SK-N-SH (cell line): ENCODE measurements around the gene SLC38A7.

Experiments used
- CTCF ChIP-seq: fragments of 200-600 bp; sonication (generic); IDR thresholded peaks from 2 replicates; pipeline ENCODE4 v1.6.1; 2017; ENCODE audit warnings: antibody characterized with exemption, mild to moderate bottlenecking, moderate library complexity
- FOXM1 ChIP-seq: IDR thresholded peaks from 2 replicates; pipeline ENCODE4 v1.4.0; 2012; ENCODE audit warnings: low read depth, mild to moderate bottlenecking
- IRF3 ChIP-seq: fragments of 150-350 bp; IDR thresholded peaks from 2 replicates; pipeline ENCODE4 v1.6.1; 2016; ENCODE audit warnings: mild to moderate bottlenecking, low read depth, low read length
- MXI1 ChIP-seq: IDR thresholded peaks from 2 replicates; pipeline ENCODE4 v1.6.1; 2012; ENCODE audit warnings: mild to moderate bottlenecking, low read depth, low read length, improper control_type of control experiment
- TAF1 ChIP-seq: IDR thresholded peaks from 2 replicates; pipeline ENCODE4 v1.6.1; 2012; ENCODE audit warnings: low read depth, mild to moderate bottlenecking, low read length, moderate library complexity, borderline replicate concordance
- USF1 ChIP-seq: IDR thresholded peaks from 2 replicates; pipeline ENCODE4 v1.4.0; 2012; ENCODE audit warnings: low read depth, borderline replicate concordance
- TF ChIP-seq, protein P1 (sequence below): IDR thresholded peaks from 2 replicates; pipeline ENCODE4; 2012

DNA sequence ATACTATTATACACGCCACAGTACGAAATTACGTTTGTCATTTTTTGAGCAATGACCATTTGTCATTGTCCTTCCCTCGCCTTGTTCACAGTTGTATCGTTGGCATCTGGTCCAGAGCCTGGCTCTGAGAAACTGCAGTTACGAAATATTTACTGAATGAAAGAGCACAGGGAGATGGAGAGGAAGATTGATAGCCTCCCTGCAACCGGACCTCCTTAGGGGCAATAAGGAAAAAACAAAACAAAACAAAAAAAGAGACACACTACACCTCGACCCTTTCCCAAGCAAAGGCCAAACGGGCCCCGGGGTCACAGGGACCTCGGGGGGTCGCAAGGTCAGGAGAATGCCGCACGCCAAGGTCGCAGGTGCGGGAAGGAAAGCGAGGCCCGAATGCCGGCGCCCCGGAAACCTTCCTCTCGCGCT, 48.7 kb upstream of the SLC38A7 start:
- TF ChIP-seq IRF3 (no peak), CTCF (no peak), MXI1 (no peak), TAF1 (no peak), FOXM1 (no peak), USF1 (no peak)
- TF ChIP-seq, protein P1, sequence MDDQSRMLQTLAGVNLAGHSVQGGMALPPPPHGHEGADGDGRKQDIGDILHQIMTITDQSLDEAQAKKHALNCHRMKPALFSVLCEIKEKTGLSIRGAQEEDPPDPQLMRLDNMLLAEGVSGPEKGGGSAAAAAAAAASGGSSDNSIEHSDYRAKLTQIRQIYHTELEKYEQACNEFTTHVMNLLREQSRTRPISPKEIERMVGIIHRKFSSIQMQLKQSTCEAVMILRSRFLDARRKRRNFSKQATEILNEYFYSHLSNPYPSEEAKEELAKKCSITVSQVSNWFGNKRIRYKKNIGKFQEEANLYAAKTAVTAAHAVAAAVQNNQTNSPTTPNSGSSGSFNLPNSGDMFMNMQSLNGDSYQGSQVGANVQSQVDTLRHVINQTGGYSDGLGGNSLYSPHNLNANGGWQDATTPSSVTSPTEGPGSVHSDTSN = no peak
